Measurements from ENCODE around the gene SPECC1L.

Gene SPECC1L

DNA sequence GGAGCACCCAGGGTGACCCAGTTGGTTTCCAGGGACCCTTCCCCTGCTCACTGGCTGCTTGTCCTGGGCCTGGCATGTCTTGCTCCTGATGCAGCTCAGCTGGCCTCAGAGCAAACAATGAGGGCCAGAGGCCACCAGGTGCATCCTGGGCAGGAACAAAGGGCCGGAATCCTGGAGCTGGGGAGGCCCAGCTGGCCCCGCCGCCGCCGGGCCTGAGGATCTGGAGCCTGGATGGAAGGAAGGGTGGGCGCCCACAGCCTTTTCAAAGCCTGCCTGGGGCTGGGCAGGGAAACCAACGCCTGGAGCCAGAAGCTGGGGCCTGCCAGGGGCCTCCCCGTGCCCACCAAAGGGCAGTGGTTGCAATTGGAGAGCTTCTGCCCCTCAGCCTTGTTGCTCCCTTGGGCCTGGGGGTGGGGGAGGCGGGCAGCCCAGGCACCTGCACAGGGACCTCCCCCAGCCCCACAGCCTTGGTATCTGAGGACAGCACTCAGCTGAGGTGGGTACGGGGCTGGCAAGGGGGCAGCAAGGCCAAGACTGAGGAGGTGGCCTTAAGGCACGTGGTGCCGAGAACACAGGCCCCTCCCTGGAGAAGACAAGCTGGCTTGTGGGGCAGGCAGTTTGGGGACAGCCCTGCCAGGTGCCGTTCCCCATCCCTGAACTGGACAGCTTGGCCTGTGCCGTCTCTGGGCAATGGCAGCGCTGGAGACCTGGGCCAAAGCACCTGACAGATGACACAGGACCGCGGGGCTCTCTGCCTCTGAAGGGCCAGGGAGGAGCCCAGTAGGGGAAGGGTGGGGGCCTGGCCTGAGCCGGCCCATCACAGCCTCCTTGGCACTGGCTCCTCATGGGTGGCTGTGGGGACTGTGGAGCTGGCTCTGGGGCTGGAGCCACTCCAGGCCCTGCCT lies 149.7 kb downstream of the SPECC1L start:
- Histone ChIP-seq H3K4me3 (no peak overlapping the region), H3K27ac (peak overlapping the region in 3 of 21 experiments; percentile 9 to 48 (median 13))

DNA sequence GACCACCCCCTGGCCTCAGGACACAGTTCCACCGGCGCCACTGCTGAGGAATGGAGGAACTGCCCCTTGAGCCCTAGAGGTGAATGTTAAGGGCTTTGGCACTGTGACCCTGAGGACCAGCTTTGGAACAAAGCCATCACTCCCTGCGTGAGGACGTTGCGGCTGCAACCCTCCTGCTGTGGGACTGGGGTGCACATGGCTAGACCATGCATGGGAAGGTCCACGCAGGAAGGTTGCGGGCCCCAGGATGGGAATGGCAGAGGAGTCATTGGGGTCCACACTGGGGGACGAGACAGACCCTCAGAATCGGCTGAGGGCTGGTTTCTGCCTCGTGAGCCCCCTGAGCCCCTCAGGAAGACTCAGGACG lies 150.3 kb downstream of the SPECC1L start:
- no peak overlapping the region for H3K27ac ChIP-seq
- H3K4me3 ChIP-seq, result no peak overlapping the region

DNA sequence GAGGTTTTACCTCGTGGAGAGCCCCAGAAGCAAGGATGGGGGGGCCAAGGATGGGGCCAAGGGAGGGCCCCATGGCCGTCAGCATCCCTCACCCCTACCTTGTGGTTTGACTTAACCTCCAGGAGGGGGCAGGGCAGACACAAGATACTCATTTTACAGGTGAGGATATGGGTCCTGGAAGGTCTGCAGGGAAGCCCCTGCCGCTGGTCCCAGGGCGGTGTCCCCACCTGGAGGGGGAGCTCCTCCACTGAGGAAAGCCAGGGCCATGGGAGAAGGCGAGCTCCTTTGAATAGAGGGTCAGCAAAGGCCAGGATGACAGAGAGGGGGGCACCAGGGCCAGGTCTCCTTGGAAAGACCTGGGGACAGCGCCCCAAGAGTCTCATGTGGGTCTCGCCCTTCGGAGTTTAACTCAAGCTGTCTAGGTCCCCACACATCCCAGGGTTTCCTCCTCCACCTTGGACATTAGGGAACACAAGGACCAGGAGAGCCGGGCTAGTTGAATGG lies 150.8 kb downstream of the SPECC1L start:
- Histone ChIP-seq H3K4me3 (no peak overlapping the region), H3K27ac (no peak overlapping the region)

DNA sequence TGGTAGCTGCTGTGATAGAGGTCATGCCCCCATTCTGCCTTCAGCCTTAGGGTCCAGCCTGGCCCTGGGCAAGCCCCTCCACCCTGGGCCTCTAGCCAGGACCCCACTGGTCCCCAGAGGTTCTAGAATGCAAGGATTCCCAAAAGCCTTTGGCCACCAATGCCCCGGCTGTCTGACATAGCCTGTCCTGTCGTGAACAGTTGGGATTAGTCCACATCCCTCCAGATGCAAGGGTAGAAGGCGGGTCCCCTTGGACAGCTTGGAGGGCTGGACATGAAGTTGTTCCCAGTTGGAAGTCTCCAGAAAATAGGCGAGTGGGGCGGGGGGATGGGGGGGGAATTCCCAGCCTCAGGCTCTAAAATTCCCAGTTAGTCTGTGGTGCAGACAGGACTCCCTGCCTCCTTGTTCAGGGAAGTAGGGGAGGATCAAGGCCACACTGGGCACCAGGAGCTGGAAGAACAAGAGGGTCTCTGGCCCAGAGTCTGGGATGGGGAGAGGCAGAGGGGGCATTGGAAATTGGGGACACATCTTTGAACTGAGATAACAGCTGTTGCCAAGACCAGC lies 151.6 kb downstream of the SPECC1L start:
- no peak overlapping the region for H3K27ac ChIP-seq
- H3K4me3 ChIP-seq, result no peak overlapping the region

DNA sequence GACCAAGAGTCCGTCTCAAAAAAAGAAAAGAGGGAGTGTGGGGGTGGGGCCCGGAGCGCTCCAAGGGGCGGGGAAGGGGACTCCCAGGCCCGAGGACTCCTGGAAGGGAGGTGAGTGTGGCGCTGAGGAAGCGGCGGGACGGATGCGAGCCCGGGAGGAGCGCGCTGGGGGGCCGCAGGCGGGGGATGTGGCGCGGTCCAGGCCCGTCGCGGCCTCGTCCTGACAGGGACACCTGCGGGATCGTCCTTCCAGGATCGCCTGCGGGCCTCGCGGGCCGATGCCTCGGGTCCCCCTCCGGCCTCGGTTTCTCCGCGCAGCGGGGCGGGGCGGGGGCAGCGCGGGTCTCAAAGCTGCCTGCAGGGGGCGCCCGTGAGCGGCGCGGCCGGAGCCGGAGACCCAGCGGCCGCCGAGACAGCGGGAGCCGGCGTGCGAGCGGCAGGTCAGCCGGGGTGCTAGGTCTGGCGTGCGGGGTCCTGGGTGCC lies 152.9 kb downstream of the SPECC1L start:
- H3K4me3 ChIP-seq, result peak overlapping the region; percentile 28 to 55 (median 43)
- peak overlapping the region in 11 of 21 experiments; percentile 13 to 76 (median 63) for H3K27ac ChIP-seq

DNA sequence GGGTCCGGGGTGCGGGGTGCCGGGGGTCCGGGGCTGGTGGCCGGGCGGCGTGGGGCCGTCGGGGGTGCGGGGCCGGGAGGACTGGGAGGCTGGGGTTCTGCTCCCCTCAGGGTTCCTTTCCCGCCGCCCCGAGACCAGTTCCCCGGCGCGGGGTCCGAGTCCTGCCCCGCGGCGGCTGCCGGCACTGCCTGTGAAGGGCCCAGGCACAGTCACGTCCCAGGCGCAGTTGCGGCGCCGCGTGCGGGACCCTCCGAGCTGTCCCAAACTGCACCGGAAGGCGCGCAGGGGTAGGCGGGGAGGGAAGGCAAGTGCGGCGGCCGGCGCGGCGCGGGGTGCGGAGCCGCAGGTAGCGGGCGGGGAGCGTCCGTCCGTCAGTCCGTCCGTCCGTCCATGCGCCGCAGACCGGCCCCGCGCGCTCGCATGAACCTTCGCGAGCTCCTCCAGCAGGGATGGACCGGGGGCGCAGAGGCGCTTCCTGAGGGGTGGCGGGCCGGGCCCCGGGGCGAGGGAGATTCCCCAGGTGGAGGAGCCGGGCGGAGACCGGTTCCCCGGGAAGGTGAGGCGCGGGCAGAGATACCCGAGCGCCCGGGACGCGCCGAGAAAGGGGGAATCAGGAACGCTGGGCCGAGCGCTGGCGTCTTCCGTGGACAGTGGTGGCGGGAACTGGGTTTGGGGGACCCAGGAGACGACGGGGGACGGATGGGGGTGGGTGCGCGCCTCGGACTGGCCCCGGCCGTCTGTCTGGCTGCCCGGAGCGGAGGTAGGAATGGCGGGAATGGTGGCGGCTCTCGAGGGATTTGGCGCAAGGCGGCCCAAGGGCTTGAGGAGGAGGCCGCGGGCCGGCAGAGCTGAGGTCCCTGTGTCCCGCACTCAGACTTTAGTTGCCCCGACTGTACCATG lies 153.6 kb downstream of the SPECC1L start:
- peak overlapping the region; percentile 28 to 55 (median 43) for H3K4me3 ChIP-seq
- peak overlapping the region in 14 of 21 experiments; percentile 13 to 76 (median 54) for H3K27ac ChIP-seq

DNA sequence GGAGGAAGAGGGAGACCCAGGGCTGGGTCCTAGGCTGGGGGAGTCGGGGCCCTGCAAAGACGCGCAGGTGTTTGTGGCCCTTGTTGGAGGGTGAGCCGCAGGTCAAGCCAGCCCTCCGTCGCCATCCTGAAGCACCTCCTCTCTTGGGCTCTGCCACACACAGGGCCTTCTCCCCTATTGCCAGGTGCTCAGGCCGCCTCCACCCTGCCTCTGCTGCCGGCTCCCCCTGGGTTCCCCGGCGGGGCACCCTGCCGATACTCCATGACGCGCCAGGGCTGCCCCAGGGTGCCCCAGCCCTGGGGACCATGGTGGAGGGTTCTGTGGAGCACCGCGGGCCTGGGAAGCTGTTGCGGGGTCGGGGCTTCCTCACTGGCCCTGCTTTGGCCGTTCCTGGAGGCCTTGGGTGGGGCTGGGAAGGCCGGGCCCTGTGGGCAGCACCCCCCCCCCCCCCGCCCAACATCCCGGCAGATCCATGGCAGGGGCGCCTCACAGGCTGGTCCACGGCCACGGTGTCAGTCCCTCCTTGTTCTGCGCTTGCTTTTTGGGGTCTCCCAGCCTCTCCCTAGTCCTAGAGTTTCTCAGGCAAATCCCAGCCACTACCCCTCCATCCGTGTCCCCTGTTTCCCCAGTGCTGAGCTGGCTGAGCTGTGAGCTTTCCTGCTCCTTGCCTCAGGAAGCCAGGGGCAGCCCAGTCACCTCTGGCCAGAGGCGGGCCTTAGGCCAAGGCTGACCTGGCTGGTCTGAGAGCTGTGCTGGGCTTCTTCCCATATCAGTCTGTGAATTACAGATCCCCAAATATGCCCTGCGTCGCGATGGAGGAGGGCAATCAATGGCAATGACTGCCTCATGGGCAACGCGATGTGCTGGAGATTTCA lies 154.5 kb downstream of the SPECC1L start:
- Histone ChIP-seq H3K27ac (peak overlapping the region in 4 of 21 experiments; percentile 13 to 95 (median 76)), H3K4me3 (peak overlapping the region in 3 of 7 experiments; percentile 32 to 55 (median 53))

DNA sequence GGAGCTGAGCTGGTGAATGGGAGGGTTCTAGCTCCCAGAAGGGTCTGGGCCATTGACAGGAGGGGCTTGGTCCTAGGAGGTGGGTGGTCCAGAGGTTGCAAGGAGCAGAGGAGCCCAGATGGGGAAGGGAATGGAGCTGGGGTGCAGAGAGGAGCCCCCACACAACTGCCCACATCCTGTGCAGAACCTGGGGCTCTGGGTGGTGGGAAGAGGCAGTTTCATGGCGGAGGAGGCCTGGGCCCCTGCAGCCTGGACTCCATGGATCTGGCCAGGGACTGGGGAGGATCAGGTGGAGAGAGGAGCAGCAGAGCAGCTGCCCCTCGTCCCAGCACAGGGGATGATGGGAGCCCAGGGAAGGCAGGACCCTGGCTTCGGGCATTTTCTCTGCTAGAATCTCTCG lies 155.8 kb downstream of the SPECC1L start:
- peak overlapping the region in 12 of 21 experiments; percentile 50 to 97 (median 87) for H3K27ac ChIP-seq
- no peak overlapping the region for H3K4me3 ChIP-seq

DNA sequence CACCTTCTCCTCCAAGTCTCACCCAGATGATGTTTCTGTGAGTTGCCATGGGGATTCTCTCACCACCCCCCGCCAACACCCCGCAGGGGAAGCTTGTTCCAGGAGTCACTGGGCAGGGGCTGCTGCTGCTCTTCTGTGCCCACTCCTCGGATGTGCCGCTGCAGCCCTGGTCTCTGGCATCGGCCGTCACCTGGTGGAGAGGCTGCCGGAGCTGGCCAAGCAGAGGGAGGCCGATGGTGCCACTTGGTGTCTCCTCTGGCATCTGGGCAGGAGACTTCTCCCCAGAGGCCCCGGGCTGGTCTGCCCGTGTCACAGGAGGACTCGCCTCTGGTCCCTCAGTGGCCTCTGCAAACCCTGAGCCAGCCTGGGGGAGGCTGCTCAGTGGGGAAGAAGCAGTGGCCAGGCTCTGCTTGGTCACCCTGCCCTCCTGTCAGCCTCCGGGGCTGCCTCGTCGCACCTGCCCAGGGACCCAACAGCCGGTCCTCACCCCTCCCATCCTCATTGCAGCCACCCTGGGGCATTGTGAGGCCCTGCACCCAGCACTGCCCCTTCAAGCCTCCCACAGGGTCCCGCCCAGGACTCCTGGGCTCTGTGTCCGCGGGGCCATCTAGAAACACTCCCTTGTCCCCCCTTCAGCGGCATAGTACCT lies 156.3 kb downstream of the SPECC1L start:
- H3K4me3 ChIP-seq, result peak overlapping the region in 4 of 7 experiments; percentile 26 to 29 (median 27)

DNA sequence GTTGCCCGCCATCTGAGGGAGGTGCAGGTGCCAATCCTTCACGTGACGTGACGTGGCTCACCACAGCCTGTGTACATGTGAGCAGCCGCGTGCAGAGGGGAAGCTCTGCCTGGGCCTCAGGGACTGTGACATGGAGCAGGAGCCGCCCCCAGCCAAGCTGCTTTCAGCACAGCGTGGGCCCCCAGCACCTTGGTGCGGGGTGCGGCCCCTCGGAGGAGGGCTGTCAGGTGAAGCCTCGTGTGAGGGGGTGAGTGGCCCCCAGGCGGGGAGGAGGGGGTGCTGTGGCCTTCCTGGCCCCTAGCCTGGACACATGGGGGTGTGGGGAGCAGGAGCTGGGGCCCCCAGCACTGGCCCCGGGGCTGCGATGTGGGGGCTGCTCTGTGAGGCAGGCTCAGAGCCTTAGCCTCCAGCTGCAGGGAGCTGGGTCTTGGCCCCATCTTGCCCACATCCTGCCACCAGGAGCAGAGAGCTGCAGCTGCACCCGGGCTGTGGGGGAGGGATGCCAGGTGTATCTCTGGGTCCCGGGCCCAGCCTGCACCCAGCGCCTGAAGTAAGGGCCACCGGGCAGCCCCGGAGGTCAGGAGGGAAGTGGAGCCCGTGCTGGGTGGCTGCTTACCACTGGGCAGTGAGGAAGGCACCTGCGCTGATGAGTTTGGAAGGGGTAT lies 157.0 kb downstream of the SPECC1L start, which contains the start of gene ADORA2A:
Gene ADORA2A (plus strand): TSS at position 100 of the 665 bp plus-strand sequence. CDS start 5,806 bp downstream, outside the sequence.
- Histone ChIP-seq H3K27ac (peak within 1 kb of the TSS in 17 of 21 experiments; percentile 44 to 97 (median 80)), H3K4me3 (peak within 1 kb of the TSS; percentile 17 to 29 (median 26))

More for the DNA sequence above, 156.3 kb downstream of the SPECC1L start:
- peak overlapping the region in 17 of 21 experiments; percentile 40 to 97 (median 80) for H3K27ac ChIP-seq

DNA sequence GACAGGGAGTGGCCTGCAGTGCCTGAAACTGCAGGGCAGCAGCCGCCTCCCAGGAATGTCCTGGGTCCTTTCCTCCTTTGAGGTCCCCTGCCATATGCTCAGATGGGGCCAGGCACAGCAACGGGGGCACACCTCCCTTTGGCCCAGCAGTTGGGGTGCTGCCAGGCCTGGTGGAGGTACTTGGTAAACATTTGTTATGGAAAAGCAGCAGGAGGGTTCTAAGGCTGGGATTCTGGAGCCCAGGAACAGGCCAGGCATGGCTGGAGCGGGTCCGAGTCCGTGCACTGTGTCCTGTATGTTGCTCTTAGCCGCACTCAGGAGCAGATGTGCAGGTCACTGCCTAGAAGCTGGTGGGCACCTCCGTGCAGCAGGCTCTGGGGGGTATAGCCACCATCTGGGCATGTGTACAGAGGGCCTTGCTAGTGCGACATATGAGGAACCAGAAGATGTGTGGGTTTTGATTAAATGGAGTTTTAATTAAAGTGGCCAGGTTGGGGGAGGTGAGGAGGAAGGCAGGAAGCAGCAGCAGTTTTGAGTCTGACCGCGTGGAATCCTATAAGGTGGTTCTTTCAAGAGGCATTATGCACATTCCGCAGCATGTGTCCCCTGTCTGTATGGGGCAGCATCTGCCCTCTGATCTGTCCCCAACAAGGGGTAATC lies 158.2 kb downstream of the SPECC1L start:
- Histone ChIP-seq H3K27ac (peak overlapping the region in 15 of 21 experiments; percentile 1 to 97 (median 83)), H3K4me3 (peak overlapping the region in 6 of 7 experiments; percentile 13 to 29 (median 26))

DNA sequence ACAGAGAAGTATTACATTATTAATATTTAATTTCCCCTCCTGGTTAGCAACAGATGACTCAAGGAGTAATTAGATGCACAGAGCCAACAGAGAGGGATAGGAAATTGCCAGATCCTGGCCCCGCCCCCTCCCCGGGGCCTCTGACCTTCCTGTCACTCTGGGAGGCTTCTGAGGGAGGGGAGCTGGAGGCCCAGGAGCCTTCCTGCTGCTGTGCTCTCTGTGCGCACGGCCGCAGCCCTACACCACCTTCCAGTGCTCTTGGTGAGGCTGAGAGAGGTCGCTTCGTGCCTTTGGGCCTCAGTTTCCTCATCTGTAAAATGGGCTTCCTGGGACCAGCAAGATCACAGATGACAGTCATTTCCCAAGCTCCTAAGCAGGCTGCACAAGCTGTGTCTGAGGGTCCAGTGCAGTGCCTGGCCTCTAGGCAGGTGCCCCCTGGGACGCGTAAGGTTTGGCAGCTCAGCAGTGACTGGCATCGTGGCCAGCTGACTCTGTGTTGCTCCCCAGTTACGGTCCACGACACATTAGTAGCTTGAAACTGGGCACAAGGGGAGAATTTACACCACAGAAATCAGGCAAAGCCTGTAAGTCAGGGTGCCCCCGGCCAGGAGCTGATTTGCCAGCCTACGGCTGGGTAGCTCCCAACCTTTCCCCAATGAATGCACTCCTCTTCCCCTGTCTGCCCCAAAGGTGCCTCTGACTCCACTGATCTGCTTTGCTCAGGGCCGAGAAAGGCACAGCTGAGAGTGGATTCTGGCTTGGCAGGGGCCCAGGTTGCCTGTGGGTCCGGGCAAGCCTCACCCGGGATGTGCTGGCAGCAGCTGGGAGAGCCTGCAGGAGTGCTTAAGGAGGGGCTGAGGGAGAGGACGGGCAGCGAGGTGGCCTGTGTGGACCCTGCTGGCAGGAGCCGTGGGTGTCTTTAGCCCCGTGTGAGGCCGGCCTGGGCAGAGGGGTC lies 159.1 kb downstream of the SPECC1L start:
- peak overlapping the region in 12 of 21 experiments; percentile 6 to 97 (median 84) for H3K27ac ChIP-seq

DNA sequence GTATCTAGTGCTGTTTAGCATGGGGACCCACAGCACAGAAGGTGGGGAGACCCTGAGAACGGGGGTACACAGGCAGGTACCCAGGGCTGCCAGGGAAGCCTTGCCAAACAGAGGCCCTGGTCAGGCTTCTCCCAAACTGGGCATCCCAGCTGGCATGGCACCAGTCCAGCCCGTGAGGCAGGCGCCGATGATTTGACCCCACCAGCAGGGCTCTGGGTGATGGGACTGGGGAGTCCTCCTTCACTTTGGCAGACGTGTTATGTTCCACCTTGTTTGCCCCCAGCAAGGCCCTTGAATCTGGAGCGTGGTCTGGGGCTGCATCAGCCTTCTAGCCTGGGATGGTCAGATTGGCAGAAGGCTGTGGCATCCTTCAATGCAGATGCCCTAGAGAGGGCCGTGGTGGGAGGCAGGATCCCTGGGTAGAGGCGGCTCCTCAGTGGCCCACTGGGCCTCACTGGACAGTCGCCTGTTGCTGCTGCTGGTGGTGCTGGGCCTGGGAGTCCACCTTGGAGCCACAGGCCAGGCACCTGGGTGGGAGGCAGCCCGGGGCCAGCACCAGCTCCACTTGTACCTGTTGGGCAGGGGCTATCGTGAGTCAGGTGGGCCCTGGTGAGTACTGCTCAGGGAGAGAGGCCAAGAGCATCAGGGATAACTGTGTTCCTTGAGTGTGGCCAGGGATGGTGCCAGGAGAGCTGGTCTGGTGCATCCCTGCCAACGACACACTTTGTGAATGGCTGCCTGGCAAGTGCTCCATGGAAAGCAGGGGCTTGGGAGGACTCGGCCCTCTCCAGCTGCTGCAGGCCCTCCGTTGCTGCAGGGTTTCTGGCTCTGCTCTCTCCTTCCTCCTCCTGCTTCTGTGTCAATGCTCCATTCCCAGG lies 160.0 kb downstream of the SPECC1L start:
- H3K27ac ChIP-seq, result peak overlapping the region in 5 of 21 experiments; percentile 4 to 95 (median 88)
- H3K4me3 ChIP-seq, result no peak overlapping the region

More for the DNA sequence above, 159.1 kb downstream of the SPECC1L start:
- H3K4me3 ChIP-seq, result peak overlapping the region in 4 of 7 experiments; percentile 24 to 29 (median 27)

DNA sequence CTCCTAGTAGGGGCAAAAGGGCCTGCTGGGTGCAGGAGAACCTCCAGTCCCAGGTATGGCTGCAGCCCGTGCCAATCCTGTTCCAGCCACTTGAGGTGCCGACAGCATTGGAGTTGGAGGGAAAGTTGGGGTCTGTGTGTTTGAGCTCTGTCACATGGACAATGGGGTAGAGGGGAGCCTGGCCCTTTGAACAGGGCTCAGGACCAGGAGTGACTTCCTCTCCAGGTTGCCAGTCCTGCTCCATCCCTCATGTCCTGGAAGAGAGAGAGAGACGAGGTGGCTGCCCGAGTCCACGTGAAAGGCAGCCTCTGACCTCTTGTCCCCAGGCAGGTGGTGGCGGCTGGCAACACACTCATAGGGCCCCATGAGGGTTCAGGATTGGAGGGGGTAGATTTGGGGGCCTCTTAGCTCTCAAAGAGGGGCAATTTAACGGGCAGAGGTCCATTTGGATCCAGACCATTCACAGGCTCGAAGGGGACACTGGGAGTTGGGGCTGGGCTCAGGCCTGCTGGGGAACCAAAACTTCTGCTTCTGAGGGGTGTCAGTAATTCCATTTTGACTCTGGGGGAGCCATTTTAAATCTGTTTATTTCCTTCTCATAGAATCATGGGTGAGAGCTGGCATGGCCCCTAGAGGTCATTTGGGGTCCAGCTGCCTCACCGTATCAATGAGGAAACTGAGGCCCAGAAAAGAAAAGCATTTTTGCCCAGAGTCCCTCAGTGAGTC lies 160.8 kb downstream of the SPECC1L start:
- Histone ChIP-seq H3K4me3 (no peak overlapping the region), H3K27ac (peak overlapping the region in 7 of 21 experiments; percentile 4 to 86 (median 73))
